GM19452 (cell line): ENCODE data around the gene AMBP.
"Not testable (repeated sequence)": the region's sequence is repeated elsewhere in the genome, so short reads cannot be mapped to it uniquely, and the experiment has no call there.

ENCODE experiments used
- ATAC-seq: cut with Tn5 transposase; IDR thresholded peaks from one replicate; pipeline ENCODE4 v1.9.1; 2021; ENCODE audit not compliant: unreplicated experiment

The AMBP gene

DNA sequence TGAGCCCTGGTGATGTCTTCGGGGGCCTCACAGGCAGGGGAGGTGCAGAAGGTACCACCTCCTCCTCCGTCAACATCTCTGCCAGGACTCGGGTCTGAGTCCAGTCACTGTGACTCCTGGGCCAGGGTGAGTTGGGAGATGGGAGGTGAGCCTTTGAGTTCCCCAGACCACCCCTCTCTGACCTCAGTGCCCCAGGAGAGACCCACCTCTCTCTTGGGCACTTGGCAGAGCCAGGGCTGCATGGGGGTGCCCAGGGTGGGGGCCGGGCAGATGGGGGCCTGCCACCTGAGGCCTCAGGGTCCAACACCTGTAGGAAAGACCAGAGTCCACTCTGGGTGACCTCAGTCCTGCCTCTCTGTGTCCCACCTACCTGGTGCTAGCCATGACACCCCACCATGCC is 14.2 kb upstream of the AMBP start:
- no peak for ATAC-seq

DNA sequence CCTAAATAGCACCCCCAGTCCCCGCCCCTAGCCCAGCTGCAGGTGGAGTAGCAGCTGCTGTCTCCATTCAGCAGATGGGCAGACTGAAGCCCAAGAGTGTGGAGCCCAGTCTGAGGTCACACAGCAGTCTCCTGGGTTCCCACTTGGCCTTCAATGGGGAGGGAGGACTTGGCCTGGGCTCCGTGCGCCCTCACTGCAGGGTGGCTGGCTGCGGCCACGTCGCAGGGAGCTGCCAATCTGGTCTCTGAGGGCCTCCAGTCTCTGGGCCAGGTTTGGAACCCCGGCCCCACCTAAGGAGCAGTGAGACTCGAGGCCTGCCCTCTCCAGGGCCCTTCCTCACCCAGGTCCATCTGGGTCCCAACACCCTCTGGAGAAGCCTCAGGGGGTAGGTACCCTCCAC is 13.6 kb upstream of the AMBP start:
- no peak for ATAC-seq

DNA sequence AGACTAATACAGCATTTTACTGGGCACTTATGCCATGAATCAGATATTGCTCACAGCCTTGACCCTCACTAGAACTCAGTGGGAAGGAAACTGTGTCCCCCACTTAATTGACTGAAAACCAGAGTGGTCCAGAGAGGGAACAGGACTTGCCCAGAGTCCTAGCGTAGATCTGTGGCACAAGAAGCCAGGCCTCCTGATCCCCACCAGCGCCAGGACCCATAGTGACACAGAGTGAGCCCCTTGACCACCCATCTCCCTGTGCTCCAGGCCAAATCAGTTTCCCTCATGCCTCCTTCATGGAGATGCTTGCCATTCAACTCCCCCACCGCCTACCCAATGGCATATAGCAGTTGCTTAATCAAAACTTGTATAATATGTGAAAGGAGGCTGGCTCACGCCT is 12.7 kb upstream of the AMBP start:
- no peak for ATAC-seq

DNA sequence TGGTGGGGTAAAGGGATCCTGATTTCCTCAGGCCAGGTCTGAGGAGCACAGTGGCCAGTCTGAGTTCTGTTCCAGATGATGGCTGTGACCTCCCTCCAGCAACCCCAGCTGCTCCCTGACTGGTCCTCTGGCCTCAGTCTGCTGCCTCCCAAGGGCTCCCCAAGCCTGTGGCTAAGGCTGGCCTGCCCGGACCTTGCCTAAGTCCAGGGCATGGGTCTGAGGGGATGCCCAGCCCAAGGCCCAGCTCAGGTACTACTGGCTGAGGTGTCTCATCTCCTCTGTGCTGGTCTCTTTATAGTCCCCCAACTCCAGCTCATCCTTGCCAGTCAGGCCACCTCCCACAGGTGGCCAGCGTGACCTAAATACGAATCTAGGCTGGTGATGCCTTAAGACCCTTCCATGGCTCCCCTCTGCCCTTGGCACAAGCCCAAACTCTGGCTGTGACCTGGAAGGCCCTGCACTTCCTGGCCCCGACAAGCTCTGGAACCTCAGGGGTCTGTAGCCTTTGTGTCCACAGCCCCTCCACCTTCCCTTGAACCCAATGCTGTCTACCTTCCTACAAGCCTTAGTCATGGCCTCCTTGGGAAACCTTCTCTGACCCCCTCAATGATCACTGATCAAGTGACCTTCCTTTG is 11.2 kb upstream of the AMBP start:
- ATAC-seq: no peak

DNA sequence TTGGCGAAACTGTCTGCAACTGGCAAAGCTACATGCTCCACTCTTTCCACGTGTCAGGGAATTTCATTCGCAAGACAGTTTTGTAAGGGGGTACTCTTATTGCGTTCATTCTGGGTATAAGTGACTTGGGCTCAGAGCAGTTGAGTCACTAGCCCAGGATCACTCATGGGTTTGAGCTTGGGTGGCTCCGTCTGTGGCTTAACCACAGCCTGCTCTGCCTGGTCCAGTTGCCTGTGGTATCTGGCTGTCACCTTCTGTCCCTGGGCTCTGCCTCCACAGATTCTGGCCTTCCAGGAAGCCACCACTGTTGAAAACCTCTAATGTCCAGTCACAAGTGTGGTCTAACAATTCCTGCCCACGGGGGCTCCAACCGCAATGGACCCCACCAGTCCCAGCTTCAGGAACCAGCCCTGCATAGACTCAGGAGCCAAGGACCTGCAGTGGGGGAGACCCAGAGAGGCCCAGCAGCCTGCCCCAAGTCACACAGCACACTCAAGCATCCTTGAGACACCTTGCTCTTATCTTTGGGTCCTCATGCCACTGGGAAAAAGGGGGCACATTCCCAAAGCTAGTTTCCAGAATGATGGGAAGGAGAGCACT is 10.6 kb upstream of the AMBP start:
- ATAC-seq: no peak

DNA sequence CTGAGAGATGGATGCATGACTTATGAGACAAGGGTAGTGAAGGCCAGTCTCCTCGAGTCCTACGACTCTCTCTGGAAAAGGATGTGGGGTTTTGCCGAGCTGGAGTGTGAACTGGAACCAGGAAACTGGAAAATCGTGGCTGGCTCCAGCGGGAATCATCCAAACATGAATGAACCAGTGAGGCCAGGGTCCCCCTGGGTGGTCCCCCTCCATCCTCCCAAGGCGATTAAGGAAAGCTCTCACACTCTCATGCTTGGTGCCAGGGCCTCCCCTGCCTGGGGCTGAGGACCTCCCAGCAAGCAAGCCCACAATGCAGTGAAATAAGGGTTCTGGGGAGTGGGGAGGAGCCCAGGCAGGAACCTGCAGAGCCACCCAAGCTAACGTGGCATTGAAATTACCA is 9.6 kb upstream of the AMBP start:
- no peak for ATAC-seq

DNA sequence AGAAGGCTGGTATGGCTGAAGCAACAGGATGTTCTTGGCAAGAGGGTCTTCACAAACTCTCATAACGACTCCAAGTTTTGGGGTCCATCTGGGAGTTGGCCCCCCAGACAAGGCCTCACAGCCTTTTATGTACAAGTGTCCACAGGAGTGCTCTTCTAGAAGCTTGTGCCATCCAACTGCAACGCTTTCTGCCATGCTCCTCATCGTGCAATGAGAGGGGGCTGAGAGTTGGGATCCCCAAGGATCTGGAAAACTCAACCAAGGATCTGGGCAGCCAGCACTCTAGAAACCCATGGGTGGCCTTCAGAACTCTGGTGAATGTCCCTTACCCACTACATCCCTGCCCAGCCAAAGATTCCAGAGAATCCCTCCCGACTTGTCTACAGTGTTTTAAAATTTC is 8.5 kb upstream of the AMBP start:
- no peak for ATAC-seq

DNA sequence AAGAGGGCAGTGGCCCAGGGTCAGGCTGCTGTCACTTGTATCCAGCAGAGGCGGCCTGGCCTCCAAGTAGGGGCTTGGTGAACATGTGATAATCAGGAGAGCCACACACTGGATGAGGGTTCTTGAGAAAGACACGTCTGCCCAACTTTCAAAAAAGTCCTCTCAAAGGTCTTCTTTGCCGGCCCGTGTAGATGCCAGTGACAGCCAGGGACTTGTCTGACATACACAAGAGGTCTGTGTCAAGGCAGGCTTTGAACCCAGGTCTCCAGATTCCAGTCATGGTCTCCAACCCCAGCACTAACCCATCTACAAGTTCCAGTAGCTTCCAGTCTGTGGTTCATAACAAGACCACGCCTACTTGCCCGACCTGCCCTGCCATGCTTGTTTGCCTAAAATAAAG is 7.9 kb upstream of the AMBP start:
- ATAC-seq: no peak

DNA sequence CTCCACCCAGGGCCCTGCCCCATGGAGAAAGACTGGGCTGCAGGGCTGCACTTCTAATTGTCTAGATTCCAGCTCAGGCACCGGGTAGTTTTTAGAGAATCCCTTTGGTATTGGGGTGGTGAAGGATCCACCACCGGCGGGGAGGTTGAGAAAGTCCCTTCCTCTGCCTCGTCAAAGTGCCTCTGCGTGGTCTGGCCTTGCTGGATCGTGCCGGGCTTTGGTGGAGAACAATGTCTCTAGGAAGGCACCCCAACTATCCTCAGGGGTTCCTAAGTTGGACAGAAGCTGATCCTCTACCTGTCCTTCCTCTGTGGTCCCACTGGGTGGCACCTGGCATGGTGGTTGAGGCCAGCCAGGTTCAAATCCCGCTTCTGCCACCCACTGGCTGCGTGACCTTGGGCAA is 7.3 kb upstream of the AMBP start:
- no peak for ATAC-seq

DNA sequence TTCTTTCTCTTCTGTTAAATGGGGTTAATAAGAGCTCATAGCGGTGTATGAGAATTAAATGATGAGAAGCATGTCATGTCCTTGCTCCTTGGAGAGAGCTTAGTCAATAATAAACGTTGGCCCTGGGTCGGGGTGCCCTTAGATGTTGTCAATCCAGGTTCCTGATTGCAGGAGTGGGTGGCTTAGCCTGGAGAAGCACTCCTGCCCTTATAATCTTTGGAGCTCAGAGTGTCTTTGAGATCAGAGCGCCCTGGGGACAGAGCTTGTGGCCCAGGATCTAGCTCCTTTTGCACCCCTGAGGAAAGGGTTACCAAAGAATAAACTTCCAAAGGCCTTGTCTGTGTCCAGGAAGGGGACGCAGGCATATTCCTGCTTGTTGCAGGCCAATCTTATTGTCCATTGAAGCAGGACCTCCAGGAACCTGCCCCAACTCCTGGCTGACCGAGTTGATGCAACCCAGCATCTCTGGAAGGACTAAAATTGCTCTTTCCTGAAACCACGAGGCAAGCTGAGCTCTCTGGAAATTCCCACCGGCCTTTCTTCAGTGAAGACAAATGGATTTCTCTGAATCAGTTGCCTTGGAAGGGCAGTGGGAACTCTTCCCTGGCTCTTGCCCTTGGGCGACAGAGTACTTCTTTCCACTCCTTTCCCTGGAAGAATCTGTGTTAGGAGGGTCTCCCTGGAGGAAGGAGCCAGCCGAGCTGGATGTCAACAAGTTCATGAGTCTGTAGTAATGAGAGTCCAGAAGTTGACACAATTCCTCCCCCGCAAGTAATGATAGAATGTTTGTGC is 6.4 kb upstream of the AMBP start:
- ATAC-seq: no peak

DNA sequence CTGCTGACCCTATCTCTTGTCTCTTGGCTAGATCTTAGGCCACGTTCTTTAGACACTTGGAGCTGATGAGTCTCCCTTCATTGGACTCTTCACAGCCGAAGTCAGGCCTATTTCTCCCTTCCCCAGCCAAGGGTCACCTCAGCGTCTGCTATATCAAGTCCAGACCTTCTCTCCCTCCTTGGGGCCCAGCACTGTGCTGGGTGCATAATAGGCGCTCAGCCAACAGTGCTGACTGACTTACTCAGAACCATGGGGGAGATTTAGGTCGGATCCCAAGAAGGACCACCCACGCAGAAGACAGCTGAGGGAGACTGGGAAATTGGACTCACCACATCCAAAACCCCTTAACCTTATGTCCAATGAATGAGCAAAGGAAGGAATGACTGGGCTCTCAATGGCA is 5.6 kb upstream of the AMBP start:
- no peak for ATAC-seq

DNA sequence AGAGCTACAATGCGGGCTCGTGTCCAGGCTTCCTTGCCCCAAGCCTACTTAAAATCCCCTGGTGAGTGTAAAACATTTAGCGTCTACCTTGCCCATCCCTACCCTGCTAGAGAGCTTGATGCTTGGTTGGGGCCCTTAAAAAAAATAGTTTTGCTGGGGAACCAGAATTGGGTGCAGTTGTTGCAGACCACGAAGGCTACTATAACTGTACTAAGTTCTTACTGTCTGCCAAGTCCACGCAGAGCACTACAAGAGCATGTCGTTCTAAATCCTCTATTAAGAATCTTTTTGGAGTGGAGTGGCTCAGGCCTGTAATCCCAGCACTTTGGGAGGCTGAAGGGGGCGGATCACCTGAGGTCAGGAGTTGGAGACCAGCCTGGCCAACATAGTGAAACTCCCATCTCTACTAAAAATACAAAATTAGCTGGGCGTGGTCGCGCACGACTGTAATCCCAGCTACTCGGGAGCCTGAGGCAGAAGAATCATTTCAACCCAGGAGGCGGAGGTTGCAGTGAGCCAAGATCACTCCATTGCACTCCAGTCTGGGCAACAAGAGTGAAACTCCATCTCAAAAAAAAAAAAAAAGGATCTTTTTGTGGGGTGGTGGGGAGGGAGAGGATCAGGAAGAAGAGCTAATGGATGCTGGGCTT is 4.8 kb upstream of the AMBP start:
- ATAC-seq: not testable (repeated sequence)

DNA sequence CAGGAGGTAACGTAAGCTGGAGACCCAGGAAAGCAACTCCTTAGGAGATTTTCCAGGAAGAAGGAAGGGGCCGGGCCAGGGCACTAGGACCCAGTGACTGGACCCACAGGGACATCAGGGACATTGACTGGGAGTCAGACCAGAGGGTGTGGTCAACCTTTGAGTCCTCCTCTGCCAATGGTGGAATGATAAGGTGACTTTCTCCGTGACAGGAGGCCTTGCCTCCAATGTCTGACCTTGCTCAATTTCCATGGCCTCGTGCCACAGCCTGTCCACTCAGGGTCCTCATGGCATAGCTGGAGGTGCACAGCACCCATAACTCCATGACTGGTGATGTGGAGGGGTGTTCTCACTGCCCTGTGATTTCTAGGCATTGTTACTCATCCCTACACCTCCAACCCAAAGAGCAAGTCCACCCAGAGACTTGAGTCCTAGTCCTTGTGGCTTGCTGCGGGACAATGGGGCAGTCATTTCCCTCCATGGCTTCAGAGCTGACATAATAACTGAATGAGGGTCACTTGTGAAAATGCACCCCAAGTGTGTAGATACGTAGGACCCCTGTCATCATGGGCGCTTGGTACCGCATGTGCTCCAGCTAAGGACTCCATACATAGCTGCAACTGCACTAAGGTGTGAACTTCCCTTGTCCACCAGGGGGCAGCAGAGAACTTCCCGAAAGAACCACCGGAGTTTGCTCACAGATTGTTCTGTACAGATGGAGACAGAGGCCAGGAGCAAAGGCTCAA is 4.1 kb upstream of the AMBP start:
- peak; percentile 91 for ATAC-seq

DNA sequence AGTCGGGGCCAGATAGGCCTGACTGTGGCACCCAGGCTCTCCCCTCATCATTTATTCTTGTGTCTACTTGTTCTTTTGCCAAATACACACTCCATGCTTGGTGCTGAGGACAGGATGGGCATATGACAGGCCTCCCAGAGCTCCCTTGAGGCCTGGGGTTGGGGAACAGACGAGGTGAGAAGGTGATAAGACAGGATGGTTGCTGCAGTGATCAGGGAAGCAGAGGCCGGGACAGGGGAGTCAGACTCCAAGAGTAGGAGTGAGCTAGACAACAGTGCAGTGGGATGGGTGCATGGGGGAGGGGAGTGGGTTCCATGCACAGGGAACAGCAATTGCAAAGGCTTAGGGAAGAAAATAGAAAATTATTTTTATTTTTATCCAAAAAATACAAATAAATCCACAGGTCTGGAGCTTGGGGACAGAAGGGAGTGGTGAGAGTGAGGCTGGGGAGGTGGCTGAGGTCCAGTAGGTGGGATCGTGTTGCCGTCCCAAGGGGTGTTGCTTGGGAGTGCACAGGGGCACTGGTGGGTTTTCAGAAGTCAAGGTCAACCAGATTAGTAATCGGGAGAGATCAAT is 3.4 kb upstream of the AMBP start:
- ATAC-seq: no peak

DNA sequence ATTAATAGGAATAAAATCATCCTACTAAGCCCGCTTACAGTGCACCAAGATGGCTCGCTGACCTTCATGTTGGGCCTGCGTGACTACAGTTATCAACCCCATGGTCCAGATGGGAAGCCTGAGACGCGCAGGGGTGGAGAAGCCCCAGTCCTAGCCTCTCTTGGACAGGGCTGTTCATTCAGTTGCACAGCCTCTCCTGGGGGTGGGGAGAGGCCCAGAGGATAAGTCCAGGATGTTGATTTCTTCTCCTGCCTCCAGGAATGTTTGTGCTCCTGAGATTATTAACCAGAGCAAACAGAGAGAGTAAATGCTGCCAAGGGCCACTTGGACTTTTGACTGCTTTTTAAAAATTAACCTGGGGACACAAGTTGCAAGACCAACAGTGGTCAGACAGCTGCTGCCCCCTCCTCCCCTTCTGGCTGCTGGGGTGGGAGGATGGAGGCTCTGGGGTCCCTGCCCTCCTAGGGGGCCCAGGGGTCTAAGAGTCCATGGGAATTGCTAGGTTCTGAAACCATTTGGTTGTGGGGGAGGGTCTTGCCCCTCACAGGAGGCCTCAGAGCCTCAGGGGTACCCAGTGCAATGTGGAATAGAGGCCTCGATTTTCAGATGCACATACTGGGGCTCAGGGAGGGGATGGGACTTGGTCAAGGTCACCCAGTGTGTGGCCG is 2.8 kb upstream of the AMBP start:
- ATAC-seq: no peak

DNA sequence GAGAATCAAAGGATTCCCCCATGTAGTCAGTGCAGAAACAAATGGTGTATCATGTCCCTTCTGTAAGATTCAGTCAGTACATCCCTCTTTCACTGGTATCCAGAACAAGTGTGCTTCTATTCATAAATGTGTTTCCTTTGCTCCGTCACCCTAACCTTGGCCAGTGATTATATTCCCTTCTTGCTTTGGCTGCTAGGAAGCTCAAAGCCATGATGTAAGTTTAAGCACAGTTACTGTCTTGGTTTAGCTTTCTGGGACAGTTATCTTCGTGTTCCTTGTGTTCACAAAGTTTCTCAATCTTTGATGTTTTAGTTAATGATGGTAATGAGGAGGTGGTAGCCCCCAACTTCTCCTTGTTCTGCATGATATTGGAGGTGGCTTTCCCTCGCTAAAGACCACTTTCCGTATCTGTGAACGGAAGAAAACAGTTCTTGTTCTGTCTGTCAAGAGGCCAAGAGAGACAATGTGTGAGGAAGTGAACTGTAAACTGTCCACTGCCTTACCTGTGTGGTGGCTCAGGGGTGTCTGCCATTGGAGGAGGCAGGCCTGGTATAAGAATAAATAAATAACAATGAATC is 2.2 kb upstream of the AMBP start:
- ATAC-seq: no peak

DNA sequence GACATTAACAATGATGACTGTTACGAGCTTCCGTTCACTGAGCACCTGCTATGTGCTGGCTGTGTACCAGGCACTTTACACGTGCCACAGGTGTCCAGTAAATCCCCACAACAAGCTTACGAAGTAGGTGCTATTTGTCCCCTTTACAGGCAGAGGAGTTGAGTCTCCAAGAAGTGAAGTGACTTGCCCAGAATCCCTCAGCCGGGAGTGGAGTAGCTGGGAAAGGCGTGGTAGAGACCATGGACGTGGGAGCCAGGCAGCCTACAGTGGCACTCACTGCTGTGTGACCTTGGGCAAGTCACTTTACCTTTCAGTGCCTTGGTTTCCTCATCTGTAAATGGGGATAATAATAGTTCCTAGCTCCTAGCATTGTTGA is 669 bp upstream of the AMBP start:
- no peak for ATAC-seq

DNA sequence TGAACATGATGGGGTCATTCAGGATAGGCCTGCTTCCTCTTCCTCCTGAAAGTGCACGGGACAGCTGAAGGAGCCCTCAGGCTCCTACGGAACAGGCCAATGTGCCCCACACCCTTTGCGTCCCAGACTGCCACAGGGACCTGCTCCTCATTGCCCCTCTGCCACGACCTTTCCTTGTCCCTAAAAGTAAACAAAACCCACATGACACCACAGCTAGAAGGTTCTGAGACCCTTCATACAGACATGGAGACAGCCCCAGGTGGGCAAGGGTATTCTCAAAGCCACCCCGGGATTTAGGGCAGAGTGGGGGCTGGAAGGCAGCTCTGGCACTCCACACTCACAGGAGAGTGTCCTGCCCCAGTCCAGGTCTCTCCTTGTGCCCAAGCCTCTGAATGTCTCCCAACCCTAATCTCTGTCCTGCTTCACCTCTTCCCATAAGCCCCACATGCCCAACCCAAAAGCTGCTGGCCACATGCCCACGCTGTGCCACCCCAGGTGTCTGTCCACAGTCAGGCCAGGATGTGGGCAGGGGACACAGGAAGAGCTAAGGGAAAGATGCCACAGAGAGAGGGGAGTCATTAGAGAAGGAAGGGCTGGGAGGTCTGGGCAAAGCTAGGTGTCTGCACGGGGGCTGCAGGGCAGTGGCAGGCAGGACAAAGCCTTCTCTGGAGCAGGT is 800 bp downstream of the AMBP start:
- no peak for ATAC-seq
